ENCODE measurements around the gene GRAMD1B. TPM values are rescaled to one million over a fixed set of nuclear protein-coding genes. Genes with fewer than 3 reads are reported as not detected.

Gene GRAMD1B
- total RNA-seq, 1 donor from 2014 or later, result 6.0 TPM

- DNase-seq (ENCODE audit: low read depth), result no peak
- H3K4me3 ChIP-seq (ENCODE audit: low read depth, low read length), result no peak overlapping the region
- no peak for TF ChIP-seq CTCF (conservative IDR thresholded peaks at IDR 0.05; ENCODE audit: low read depth, low read length)
Observed at GRCh38 chr11:123556633-123557032, 126.6 kb downstream of the GRAMD1B start.

GRCh38 chr11:123558536-123559315 is 128.7 kb downstream of the GRAMD1B start:
- no peak for TF ChIP-seq CTCF (conservative IDR thresholded peaks at IDR 0.05; ENCODE audit: low read depth, low read length)
- H3K4me3 ChIP-seq (ENCODE audit: low read depth, low read length), result no peak overlapping the region
- DNase-seq (ENCODE audit: low read depth), result no peak

- no peak for DNase-seq (ENCODE audit: low read depth)
- peak; percentile 4 for TF ChIP-seq CTCF (conservative IDR thresholded peaks at IDR 0.05; ENCODE audit: low read depth, low read length)
- H3K4me3 ChIP-seq (ENCODE audit: low read depth, low read length), result no peak overlapping the region
Observed at GRCh38 chr11:123559523-123559955, 129.5 kb downstream of the GRAMD1B start.

DNA sequence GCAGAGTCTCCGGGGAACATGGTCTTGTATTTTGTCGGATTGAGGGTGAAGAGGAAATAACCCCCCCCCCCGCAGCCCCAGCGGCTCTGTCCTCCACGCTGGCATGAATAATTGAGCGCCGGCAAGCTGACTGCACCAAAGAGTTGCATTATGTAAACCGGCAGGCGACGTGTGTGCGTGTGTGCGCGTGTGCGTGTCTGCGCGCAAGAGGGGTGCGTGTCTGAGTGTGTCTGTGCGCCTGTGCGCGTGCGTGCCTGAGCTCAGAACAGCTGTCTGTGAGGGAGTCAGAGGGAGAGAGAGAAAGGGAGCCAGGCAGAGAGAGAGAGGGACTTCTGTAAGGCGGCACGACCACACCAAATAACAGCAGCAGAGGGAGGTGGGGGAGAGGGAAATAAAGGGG is 129.9 kb downstream of the GRAMD1B start:
- no peak overlapping the region for H3K4me3 ChIP-seq (ENCODE audit: low read depth, low read length)
- TF ChIP-seq CTCF (conservative IDR thresholded peaks at IDR 0.05; ENCODE audit: low read depth, low read length), result no peak
- no peak for DNase-seq (ENCODE audit: low read depth)

GRCh38 chr11:123561431-123561800 is 131.3 kb downstream of the GRAMD1B start:
- DNase-seq (ENCODE audit: low read depth), result no peak
- TF ChIP-seq CTCF (conservative IDR thresholded peaks at IDR 0.05; ENCODE audit: low read depth, low read length), result no peak
- no peak overlapping the region for H3K4me3 ChIP-seq (ENCODE audit: low read depth, low read length)

GRCh38 chr11:123562158-123562557 is 132.1 kb downstream of the GRAMD1B start:
- H3K4me3 ChIP-seq (ENCODE audit: low read depth, low read length), result no peak overlapping the region
- TF ChIP-seq CTCF (conservative IDR thresholded peaks at IDR 0.05; ENCODE audit: low read depth, low read length), result no peak
- DNase-seq (ENCODE audit: low read depth), result no peak

DNA sequence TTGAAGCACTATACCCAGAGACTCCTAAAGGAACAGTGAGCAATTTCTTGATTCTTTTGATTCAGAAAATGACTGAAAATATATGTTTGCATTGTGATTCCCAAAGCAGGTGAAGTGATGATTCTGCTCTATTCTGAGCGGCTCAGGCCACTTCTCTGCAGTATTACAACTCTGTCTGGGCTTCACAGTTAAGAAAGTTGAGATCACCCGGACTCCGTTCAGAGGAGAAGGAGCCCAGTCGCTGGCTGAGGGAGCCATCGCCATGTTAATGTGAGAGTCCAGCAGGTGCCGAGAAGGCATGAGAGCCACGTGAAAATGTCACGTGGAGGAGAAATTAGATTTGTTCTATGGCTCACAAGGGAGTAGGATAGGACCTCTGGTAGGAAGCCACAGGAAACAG is 132.8 kb downstream of the GRAMD1B start:
- TF ChIP-seq CTCF (conservative IDR thresholded peaks at IDR 0.05; ENCODE audit: low read depth, low read length), result no peak

More for the DNA sequence above, 132.8 kb downstream of the GRAMD1B start:
- no peak overlapping the region for H3K4me3 ChIP-seq (ENCODE audit: low read depth, low read length)
- no peak for DNase-seq (ENCODE audit: low read depth)
